Right lobe of liver (tissue), 6 donors: ENCODE results near the gene SYNE3. TPM values are rescaled to one million over a fixed set of nuclear protein-coding genes. Genes with fewer than 3 reads are reported as not detected.

ENCODE experiments used
- ATAC-seq, 4 donors: fragments of 200-7000 bp; cut with Tn5 transposase; one replicate each; pipeline ENCODE4 v1.9.1; 2020; ENCODE audit warnings: mild to moderate bottlenecking in 4 of 4, moderate library complexity in 4 of 4
- DNase-seq, 3 donors: peaks; one replicate each; pipeline ENCODE4 v3.0.0-alpha.2; 2020
- H3K27ac ChIP-seq, 3 donors: fragments of 200-600 bp; one replicate each; pipeline ENCODE4 v1.8.0; 2022
- H3K27me3 ChIP-seq, 2 donors: fragments of 200-600 bp; one replicate each; pipeline ENCODE4 v1.8.0; 2022
- H3K36me3 ChIP-seq, 4 donors: fragments of 200-600 bp; sonication (generic) in 1 of 4; one replicate each; pipeline versions ENCODE4 v1.5.1 to v1.8.0; 2017 to 2022; ENCODE audit warnings: control low read depth in 1 of 4
- H3K4me1 ChIP-seq, 4 donors: fragments of 200-600 bp; sonication (generic) in 1 of 4; one replicate each; pipeline versions ENCODE4 v1.5.1 to v1.8.0; 2017 to 2022; ENCODE audit warnings: control low read depth in 1 of 4
- H3K4me3 ChIP-seq, 3 donors: fragments of 200-600 bp; one replicate each; pipeline ENCODE4 v1.8.0; 2022
- H3K9me3 ChIP-seq, 4 donors: fragments of 200-600 bp; sonication (generic) in 1 of 4; one replicate each; pipeline versions ENCODE4 v1.5.1 to v1.8.0; 2017 to 2022; ENCODE audit warnings: control low read depth in 1 of 4
- CTCF ChIP-seq, 4 donors: fragments of 200-600 bp in 3 of 4; fragments of 450-650 bp in 1 of 4; IDR thresholded peaks; one replicate each; pipeline versions ENCODE4 v1.5.1 to v1.8.0; 2016 to 2022; ENCODE audit warnings: antibody characterized with exemption in 4 of 4, mild to moderate bottlenecking in 2 of 4
- POLR2A ChIP-seq: fragments of 450-650 bp; IDR thresholded peaks from one replicate; pipeline ENCODE4 v1.6.1; 2017; ENCODE audit warnings: antibody characterized with exemption, mild to moderate bottlenecking
- WGBS: methylation state at CpG from one replicate; pipeline ENCODE4 v1.1.6; 2018; ENCODE audit warnings: low coverage, low lambda C conversion rate; ENCODE audit not compliant: insufficient coverage; ENCODE audit errors: missing lambda C conversion rate; 5-methylcytosine and 5-hydroxymethylcytosine counted together
- intact Hi-C, 2 donors: fragments of 100-400 bp; cut with DNase I; formaldehyde crosslinking; loops; one replicate each; pipeline versions ENCODE4 v1.11.2 to v1.14.1; 2022
- total RNA-seq, 6 experiments: library from RNA; depleted of rRNA in 2 of 6; stranded (reverse); fragments of >200 nt in 2 of 6; fragmentation: NEBNext Ultra II Directional in 3 of 6; extraction: Animal tissue kit (Norgen Biotek cat#: 25700) in 3 of 6; gene quantifications; one replicate each; pipeline versions ENCODE4 v1.1.0 to v1.2.4, GENCODE V29; 2016 to 2023
- donor health status: DM: no; HTN: yes; CAD: no.
- donor health status: DM: no; HTN: no; CAD: no.
- donor health status: DM: no; HTN: no; CAD: no.
- donor health status: DM: no; HTN: yes; CAD: no.
- donor health status: DM: no; HTN: yes; CAD: no.

The SYNE3 gene
- total RNA-seq, 6 experiments from 2014 or later: 3.7 to 11.6 (median 5.0) TPM

- no peak overlapping the region for H3K4me3 ChIP-seq
- ATAC-seq: peak; percentile 10 to 79 (median 52)
- DNase-seq: peak in 2 of 3 donors; percentile 74 to 81
- TF ChIP-seq POLR2A (no peak), CTCF (IDR thresholded peaks at IDR 0.05) (no peak)
- no peaks in the 10 kb centered on the region for H3K27me3 ChIP-seq
- H3K36me3 ChIP-seq: no peaks in the 10 kb centered on the region
- WGBS: 29% methylated on average over 3 of the region's 5 CpGs
- H3K9me3 ChIP-seq: no peaks in the 10 kb centered on the region
- intact Hi-C loops: no loop called here
- H3K4me1 ChIP-seq: peaks cover 0 to 35% (median 3%) of the 10 kb centered on the region in 4 donors
- peak overlapping the region in 1 of 3 donors; percentile 29 for H3K27ac ChIP-seq
These were observed 32.2 kb downstream of the SYNE3 start for GRCh38 chr14:95484296-95484695.

- intact Hi-C loops: no loop called here
- H3K9me3 ChIP-seq: no peaks in the 10 kb centered on the region
- H3K4me1 ChIP-seq: peaks cover 0 to 29% (median 0%) of the 10 kb centered on the region in 4 donors
- H3K36me3 ChIP-seq: no peaks in the 10 kb centered on the region
- peak; percentile 5 to 92 (median 46) for ATAC-seq
- H3K27me3 ChIP-seq: no peaks in the 10 kb centered on the region
- H3K4me3 ChIP-seq: no peak overlapping the region
- peak in 1 of 3 donors; percentile 63 for DNase-seq
- H3K27ac ChIP-seq: peak overlapping the region in 2 of 3 donors; percentile 10 to 29
- 38% methylated on average over 7 of the region's 14 CpGs for WGBS
- TF ChIP-seq CTCF (IDR thresholded peaks at IDR 0.05) (no peak), POLR2A (no peak)
These were observed 32.9 kb downstream of the SYNE3 start for GRCh38 chr14:95483309-95484165.

GRCh38 chr14:95482627-95483308 is 33.7 kb downstream of the SYNE3 start:
- H3K4me3 ChIP-seq: no peak overlapping the region
- no peaks in the 10 kb centered on the region for H3K9me3 ChIP-seq
- TF ChIP-seq CTCF (IDR thresholded peaks at IDR 0.05) (no peak), POLR2A (no peak)
- intact Hi-C loops: no loop called here
- 86% methylated on average over 7 of the region's 12 CpGs for WGBS
- H3K36me3 ChIP-seq: no peaks in the 10 kb centered on the region
- ATAC-seq (no peak), DNase-seq (no peak)
- no peaks in the 10 kb centered on the region for H3K27me3 ChIP-seq
- no peak overlapping the region for H3K27ac ChIP-seq
- peaks cover 0 to 24% (median 0%) of the 10 kb centered on the region in 4 donors for H3K4me1 ChIP-seq

- peaks cover 0 to 24% (median 0%) of the 10 kb centered on the region in 4 donors for H3K4me1 ChIP-seq
These were observed 34.9 kb downstream of the SYNE3 start for GRCh38 chr14:95481391-95482022.

More at GRCh38 chr14:95481391-95482022, 34.9 kb downstream of the SYNE3 start:
- no peak for TF ChIP-seq POLR2A
- no peak for TF ChIP-seq CTCF (IDR thresholded peaks at IDR 0.05)
- intact Hi-C loops: no loop called here
- Histone ChIP-seq H3K9me3 (no peaks in the 10 kb centered on the region), H3K27ac (no peak overlapping the region), H3K36me3 (no peaks in the 10 kb centered on the region), H3K27me3 (no peaks in the 10 kb centered on the region), H3K4me3 (no peak overlapping the region)
- ATAC-seq (no peak), DNase-seq (no peak)
- WGBS: 67% methylated on average over 3 of the region's 18 CpGs
